Activated CD4-positive, alpha-beta T cell treated with anti-CD3 and anti-CD28 coated beads, Interleukin-2, Interleukin-4, amounts not matched to agents 100 ng/mL and 50 ng/mL, durations not matched to agents 16 hours and 8 hours (primary cell): ENCODE measurements around the gene BRD3OS.

Source experiments
- DNase-seq: peaks from one replicate; pipeline ENCODE4 v3.0.0-alpha.2; 2020; ENCODE audit warnings: low spot score

BRD3OS gene, protein sequence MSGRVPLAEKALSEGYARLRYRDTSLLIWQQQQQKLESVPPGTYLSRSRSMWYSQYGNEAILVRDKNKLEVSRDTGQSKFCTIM

DNA sequence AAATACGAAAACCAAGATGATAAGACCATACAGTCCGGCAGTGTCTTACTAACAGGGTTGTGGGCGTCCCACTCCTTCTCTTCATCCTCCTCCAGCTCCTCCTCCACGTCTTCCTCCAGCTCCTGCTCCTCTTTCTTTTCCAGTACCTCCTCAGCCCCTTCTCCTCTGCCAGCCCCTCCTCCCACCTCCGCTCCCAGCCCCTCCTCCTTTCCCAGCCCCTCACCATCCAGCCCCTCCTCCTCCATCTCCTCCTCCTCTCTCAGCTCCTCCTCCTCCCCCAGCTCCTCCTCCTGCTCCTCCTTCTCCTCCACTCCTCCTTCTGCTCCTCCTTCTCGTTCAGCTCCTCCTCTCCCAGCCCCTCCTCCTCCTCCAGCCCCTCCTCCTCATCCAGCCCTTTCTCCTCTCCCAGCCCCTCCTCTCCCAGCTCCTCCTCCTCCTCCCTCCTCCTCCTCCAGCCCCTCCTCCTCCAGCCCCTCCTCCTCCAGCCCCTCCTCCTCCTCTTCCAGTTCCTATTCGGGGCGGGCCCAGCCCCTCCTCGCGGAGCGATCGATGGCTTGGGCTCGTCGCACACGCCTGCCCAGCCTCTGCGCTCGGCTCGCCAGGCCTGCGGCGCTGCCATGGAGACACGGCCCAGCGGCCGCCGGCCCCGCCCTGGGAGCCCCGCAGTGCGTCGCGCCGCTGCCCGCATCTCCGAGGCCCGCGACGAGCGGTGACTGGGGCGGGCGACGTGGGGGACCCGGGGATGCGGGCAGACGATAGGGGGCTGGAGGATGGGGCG, at the start of gene BRD3OS:
Gene BRD3OS, plus strand, starts transcription at position 654 of the 778 bp plus-strand sequence. CDS start 1,267 bp downstream, outside the sequence.
- DNase-seq = peak; percentile 96

DNA sequence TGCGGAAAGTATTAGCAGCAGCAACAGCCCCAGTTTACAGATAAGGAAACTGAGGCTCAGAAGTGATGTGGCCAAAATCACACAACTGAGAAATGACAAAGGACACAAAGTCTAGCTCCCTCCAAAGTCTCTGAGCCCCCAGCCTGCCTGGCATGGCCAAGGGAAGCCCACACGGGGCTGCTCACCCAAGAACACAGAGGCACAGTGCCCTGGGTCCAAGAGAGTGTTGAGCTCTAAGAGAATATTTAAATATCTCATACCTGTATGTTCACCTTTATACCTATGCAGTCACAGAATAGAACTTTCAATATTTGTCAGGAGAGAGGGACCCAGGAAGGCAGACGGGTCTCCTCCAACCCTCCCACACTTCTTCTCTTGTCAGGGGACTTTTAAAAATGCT, 49.8 kb upstream of the BRD3OS start:
- DNase-seq = no peak

DNA sequence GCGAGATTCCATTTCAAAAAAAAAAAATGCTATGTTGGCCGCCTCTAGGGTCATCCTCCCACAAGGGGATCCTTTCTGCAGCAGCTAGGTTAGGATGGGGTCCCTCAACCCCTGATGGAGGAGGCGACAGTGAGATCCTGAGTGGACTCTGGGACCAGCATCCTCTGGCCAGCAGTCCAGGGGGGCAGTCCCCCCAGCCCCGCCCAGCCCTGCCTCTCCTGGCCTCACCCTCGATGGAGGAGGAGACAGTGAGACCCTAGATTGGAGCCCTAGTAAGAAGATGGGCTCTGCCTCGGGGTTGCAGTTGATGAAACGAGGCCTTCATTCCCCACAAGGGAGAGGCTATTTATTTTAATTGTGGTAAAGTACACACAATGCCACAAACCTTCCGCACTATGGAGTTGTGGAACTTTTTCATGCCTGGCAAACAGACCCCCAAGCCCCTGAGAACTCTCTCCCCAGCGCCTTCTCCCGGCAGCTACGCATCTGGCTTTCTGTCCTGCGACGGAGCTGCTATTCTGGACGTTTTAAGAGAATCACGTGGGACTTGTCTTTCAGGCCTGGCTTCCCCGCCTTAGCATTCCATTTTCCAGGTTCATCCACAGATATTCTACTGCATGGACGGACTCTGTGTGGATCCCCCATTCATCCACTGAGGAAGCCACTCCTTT, 49.0 kb upstream of the BRD3OS start:
- DNase-seq = no peak

GRCh38 chr9:133976887-133977286, 48.4 kb upstream of the BRD3OS start:
- DNase-seq = no peak

DNA sequence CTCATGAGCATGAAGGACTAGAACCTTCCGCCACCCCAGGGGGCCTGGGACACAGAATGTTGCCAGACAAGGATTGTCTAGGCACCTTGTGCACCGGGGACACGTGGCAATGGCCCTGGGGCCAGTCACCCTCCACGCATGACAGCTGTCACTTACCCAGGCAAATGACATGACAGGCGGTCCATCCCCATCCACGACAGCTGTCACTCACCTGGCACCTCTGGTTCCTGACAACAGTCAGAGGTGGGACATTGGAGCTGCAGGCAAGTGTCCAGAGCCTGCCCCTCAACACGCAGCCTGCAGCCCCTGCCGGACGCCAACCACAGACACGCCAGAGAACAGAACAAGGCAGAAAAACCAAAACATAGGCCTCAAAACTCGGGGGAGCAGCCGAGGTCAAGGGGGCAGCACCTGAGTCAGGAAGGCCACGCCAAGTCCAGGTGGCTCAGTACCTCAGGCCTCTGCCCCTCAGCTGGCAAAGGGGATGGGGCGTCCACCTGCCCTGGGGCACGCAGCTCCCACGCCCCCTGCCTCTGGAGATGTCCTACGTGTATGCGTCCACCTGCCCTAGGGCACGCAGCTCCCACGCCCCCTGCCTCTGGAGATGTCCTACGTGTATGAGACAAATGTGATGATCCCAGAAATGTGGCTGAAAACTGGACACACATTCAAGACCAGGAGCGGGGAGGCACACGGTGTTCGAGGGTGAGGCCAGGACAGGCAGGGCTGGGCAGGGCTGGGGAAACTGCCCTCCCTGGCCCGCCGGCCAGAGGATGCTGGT, 47.7 kb upstream of the BRD3OS start:
- no peak for DNase-seq

GRCh38 chr9:133978226-133978898, 46.9 kb upstream of the BRD3OS start:
- no peak for DNase-seq

DNA sequence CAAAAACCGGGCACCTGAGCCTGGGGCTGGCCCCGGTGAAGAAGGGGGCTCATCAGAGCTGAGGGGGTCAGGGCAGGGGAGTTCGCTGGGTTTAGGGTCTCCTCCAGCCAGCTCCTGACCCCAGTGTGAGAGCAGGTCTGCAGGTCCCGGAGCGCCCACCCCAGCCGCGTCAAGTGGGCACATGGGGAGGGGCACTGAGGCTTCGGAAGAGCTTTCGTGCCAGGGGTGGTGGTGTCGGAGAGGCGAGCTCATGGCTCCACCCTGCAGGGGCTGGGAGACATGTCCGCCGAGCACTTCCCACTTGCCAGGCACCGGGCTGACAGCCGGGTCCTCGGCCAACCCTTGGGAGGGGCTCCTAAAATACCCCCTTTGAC, 46.4 kb upstream of the BRD3OS start:
- no peak for DNase-seq

GRCh38 chr9:133979273-133979920, 45.9 kb upstream of the BRD3OS start:
- no peak for DNase-seq

- DNase-seq = no peak
Measured at GRCh38 chr9:133979921-133980863, 45.1 kb upstream of the BRD3OS start.

- no peak for DNase-seq
Measured at GRCh38 chr9:133980864-133981588, 44.3 kb upstream of the BRD3OS start.

DNA sequence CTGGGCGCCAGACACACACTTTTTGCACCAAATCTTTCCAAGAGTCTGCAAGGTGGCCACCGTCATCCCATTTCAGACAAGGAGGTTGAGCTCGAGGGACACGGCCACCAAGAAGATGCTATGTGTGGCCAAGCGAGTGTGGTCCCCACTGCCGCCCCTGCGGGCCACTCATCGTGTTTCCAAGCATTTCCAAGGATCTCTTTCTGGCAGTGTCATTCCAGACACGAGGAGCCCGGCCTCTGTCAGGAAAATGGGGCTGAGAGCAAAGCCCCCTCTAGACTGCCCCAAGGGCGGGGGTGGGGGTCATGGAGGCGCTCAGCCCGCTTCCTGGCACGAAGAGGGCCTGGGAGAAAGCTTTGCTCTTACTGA, 43.7 kb upstream of the BRD3OS start:
- DNase-seq = no peak

DNA sequence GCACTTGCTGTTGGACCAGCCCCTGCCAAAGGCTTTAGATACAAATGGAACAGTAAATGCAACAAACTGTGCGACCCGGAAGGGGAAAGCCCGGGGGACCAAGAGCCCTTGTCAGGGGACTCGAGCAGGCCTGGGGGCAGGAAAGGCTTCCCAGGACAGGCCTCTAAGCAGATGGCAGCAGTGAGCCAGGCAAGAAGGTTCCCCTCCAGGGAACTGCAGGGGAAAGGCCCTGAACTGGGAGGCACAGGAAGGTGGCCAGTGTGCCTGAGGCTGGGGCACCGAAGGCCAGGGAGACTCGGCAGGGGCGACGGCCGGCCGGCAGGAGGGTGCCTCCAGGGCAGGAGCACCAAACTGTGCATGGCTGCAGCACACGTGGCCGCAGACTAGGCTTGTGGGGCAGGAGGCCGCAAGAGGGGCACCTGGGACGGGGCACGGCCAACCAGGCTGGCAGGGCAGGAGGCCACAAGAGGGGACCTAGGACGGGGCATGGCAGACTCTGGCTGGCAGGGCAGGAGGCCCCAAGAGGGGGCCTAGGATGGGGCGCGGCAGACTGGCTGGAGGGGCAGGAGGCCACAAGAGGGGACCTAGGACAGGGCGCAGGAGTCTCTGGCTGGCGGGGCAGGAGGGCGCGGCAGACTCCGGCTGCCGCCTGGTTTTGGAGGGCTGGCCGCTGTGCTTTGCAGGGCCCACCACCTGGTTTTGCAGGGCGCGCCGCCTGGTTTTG, 43.2 kb upstream of the BRD3OS start:
- DNase-seq = no peak

DNA sequence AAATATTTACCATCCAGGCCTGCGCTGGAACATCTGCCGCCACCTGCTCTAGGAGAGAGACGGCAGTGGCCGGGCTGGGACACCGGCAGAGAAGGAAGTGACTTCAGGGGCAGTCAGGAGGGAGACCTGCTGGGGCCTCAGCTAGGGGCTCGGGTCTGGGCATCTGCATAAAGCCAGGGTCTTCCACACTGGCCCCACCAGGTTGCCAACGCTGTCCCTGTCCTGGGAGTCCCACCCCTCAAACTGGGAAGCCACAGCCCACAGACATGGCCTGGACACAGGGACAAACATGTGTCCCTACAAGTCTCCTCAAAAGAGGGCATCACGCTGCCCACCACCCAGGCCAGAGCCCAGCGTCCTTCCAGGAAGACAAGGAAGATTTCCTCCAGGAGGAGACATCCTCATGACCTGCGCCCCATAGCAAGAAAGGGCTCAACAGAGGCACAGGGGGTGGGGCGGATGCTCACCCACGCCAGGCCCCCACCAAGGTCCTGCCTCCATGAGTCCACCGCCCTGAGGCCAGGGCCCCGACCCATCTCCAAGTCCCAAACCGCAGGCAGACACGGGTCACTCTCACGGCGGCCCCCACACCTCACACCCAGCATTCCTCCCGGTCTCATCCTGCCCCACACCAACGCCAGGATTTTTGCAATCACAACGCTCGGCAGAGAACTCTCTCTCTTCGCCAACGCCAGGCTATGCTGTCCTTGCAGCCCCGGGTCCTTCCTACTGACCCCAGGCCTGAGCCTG, 42.1 kb upstream of the BRD3OS start:
- no peak for DNase-seq

DNA sequence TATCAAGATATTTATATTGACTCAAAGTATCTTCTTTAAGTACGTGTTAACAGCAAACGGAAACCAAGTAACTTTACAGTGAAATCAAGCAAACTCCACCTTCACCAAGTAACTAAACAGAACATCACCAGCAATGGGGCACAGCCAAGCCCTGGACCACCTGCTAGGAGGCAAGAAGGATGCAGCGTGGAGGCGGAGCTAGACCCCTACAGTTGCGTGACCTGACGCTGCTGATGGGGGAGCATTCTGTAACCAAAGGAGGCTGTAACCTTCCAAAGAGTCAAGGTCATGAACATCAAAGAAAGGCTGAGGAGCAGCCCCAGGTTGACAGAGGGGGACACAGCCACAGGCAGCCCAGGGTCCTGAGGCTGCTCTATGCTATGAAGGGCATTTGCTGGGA, 39.2 kb upstream of the BRD3OS start:
- no peak for DNase-seq

- DNase-seq = no peak
Measured at GRCh38 chr9:133986774-133987445, 38.4 kb upstream of the BRD3OS start.

- DNase-seq = no peak
Measured at GRCh38 chr9:133987446-133987788, 37.9 kb upstream of the BRD3OS start.

- DNase-seq = no peak
Measured at GRCh38 chr9:133987946-133988665, 37.2 kb upstream of the BRD3OS start.
